Neural crest cell (in vitro differentiated cells): Measurements from ENCODE around the gene NRXN3. TPM values are rescaled to one million over a fixed set of nuclear protein-coding genes. Genes with fewer than 3 reads are reported as not detected.

Source experiments
- DNase-seq: peaks from one replicate; pipeline ENCODE4 v3.0.0; 2021; ENCODE audit warnings: low read depth, mixed read lengths, low spot score
- H3K27ac Mint-ChIP-seq: one replicate; pipeline ENCODE4 v1.8.0; 2021; ENCODE audit warnings: mild to moderate bottlenecking, mixed read lengths; ENCODE audit not compliant: unreplicated experiment
- H3K27me3 Mint-ChIP-seq: 2 replicates; pipeline ENCODE4 v1.8.0; 2021; ENCODE audit warnings: low read depth, mild to moderate bottlenecking, mixed read lengths
- H3K36me3 Mint-ChIP-seq: 2 replicates; pipeline ENCODE4 v1.8.0; 2021; ENCODE audit warnings: low read depth, mild to moderate bottlenecking, mixed read lengths
- H3K4me1 Mint-ChIP-seq: 2 replicates; pipeline ENCODE4 v1.8.0; 2021; ENCODE audit warnings: mixed read lengths
- H3K4me3 Mint-ChIP-seq: one replicate; pipeline ENCODE4 v1.8.0; 2021; ENCODE audit warnings: mild to moderate bottlenecking, mixed read lengths
- H3K9me3 Mint-ChIP-seq: 2 replicates; pipeline ENCODE4 v1.8.0; 2021; ENCODE audit warnings: mixed read lengths
- CTCF ChIP-seq: fragments of 200-600 bp; sonication (generic); conservative IDR thresholded peaks from 2 replicates; pipeline ENCODE4 v1.5.0; 2021; ENCODE audit warnings: antibody characterized with exemption, mild to moderate bottlenecking
- total RNA-seq: library from RNA; stranded (reverse); gene quantifications from 2 replicates; pipeline ENCODE4 v1.2.1, GENCODE V29; 2021

The NRXN3 gene
- total RNA-seq, 1 donor from 2014 or later, result 2.5 TPM

GRCh38 chr14:79357307-79357706, 1187.1 kb downstream of the NRXN3 start:
- Mint-ChIP-seq H3K4me1 (peaks cover 20% of the 10 kb centered on the region), H3K27me3 (no peaks in the 10 kb centered on the region), H3K36me3 (no peaks in the 10 kb centered on the region), H3K4me3 (no peak overlapping the region), H3K27ac (no peak overlapping the region), H3K9me3 (no peaks in the 10 kb centered on the region)
- no peak for DNase-seq
- TF ChIP-seq CTCF, result no peak

- Mint-ChIP-seq H3K27ac (no peak overlapping the region), H3K9me3 (no peaks in the 10 kb centered on the region), H3K4me1 (no peaks in the 10 kb centered on the region), H3K36me3 (no peaks in the 10 kb centered on the region), H3K27me3 (no peaks in the 10 kb centered on the region), H3K4me3 (no peak overlapping the region)
- no peak for TF ChIP-seq CTCF
- no peak for DNase-seq
These were observed 1193.1 kb downstream of the NRXN3 start for GRCh38 chr14:79363291-79363690.

- H3K9me3 Mint-ChIP-seq, result no peaks in the 10 kb centered on the region
- H3K36me3 Mint-ChIP-seq, result no peaks in the 10 kb centered on the region
- no peak overlapping the region for H3K4me3 Mint-ChIP-seq
- no peaks in the 10 kb centered on the region for H3K4me1 Mint-ChIP-seq
- no peak overlapping the region for H3K27ac Mint-ChIP-seq
- no peak for TF ChIP-seq CTCF
- H3K27me3 Mint-ChIP-seq, result no peaks in the 10 kb centered on the region
- no peak for DNase-seq
These were observed 1199.5 kb downstream of the NRXN3 start for GRCh38 chr14:79369359-79370332.

GRCh38 chr14:79370969-79371368, 1200.8 kb downstream of the NRXN3 start:
- Mint-ChIP-seq H3K9me3 (no peaks in the 10 kb centered on the region), H3K27me3 (no peaks in the 10 kb centered on the region), H3K4me1 (peaks cover 6% of the 10 kb centered on the region), H3K36me3 (no peaks in the 10 kb centered on the region), H3K4me3 (no peak overlapping the region), H3K27ac (no peak overlapping the region)
- DNase-seq, result no peak
- TF ChIP-seq CTCF, result no peak

- no peak overlapping the region for H3K27ac Mint-ChIP-seq
- no peak for TF ChIP-seq CTCF
- no peak overlapping the region for H3K4me3 Mint-ChIP-seq
- no peaks in the 10 kb centered on the region for H3K9me3 Mint-ChIP-seq
- H3K27me3 Mint-ChIP-seq, result no peaks in the 10 kb centered on the region
- DNase-seq, result no peak
- H3K36me3 Mint-ChIP-seq, result no peaks in the 10 kb centered on the region
- peaks cover 6% of the 10 kb centered on the region for H3K4me1 Mint-ChIP-seq
These were observed 1203.3 kb downstream of the NRXN3 start for GRCh38 chr14:79373451-79373850.
